ENCODE data around the gene SNX8.

DNA sequence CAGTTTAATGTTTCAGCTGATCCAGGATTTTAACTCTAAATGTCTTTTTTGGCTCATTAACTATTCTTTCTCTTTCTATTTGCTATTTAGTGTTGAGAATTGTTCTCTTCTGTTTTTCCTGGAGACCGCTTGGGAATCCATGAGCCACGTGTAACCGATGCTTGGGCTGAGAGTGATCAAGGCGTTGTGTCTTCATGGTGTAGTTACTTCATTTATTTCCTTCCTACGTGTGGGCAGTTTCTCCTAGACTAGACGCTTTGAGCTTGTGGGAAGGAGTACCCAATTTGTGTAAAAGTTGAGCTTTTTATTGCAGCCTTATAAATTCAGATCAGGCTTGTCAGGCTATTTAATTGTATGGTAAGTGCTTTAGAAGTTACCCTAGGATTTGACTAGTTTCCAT, 43.3 kb upstream of the SNX8 start:
- TF ChIP-seq, protein P1, sequence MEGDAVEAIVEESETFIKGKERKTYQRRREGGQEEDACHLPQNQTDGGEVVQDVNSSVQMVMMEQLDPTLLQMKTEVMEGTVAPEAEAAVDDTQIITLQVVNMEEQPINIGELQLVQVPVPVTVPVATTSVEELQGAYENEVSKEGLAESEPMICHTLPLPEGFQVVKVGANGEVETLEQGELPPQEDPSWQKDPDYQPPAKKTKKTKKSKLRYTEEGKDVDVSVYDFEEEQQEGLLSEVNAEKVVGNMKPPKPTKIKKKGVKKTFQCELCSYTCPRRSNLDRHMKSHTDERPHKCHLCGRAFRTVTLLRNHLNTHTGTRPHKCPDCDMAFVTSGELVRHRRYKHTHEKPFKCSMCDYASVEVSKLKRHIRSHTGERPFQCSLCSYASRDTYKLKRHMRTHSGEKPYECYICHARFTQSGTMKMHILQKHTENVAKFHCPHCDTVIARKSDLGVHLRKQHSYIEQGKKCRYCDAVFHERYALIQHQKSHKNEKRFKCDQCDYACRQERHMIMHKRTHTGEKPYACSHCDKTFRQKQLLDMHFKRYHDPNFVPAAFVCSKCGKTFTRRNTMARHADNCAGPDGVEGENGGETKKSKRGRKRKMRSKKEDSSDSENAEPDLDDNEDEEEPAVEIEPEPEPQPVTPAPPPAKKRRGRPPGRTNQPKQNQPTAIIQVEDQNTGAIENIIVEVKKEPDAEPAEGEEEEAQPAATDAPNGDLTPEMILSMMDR (IDR thresholded peaks at IDR 0.05; ENCODE audit: low read depth, low read length), result no peak
- TF ChIP-seq EZH2phosphoT487 (IDR thresholded peaks at IDR 0.05; ENCODE audit: low read depth), result no peak
